CD4-positive, alpha-beta memory T cell (primary cell): ENCODE measurements around the gene SIRT1. TPM values are rescaled to one million over a fixed set of nuclear protein-coding genes. Genes with fewer than 3 reads are reported as not detected.

Experiments
- CTCF ChIA-PET: fragments of 350-600 bp; sonication (Branson Sonifier 250); formaldehyde crosslinking; loops from one replicate; lab custom pipeline; 2021; ENCODE audit warnings: inconsistent platforms; ENCODE audit not compliant: partially characterized antibody; lab: Charles Lee
- POLR2A ChIA-PET: fragments of 350-600 bp; sonication (Branson Sonifier 250); formaldehyde crosslinking; loops from one replicate; lab custom pipeline; 2021; ENCODE audit not compliant: partially characterized antibody; lab: Charles Lee
- DNase-seq, 5 donors: peaks; one replicate each; pipeline versions ENCODE4 v3.0.0 to v3.0.0-alpha.2; 2020 to 2022; ENCODE audit warnings: mixed read lengths in 1 of 5
- H3K27ac ChIP-seq: one replicate; pipeline ENCODE4 v1.7.0; 2013; ENCODE audit warnings: low read depth, low read length
- H3K27me3 ChIP-seq: 2 replicates; pipeline ENCODE4 v1.7.0; 2013; ENCODE audit warnings: mild to moderate bottlenecking, low read length, moderate library complexity; ENCODE audit not compliant: insufficient read depth
- H3K36me3 ChIP-seq: 2 replicates; pipeline ENCODE4 v1.7.0; 2013; ENCODE audit warnings: mild to moderate bottlenecking, low read length, moderate library complexity; ENCODE audit not compliant: insufficient read depth
- H3K4me1 ChIP-seq: 2 replicates; pipeline ENCODE4 v1.7.0; 2013; ENCODE audit warnings: mild to moderate bottlenecking, low read length, moderate library complexity; ENCODE audit not compliant: insufficient read depth
- H3K4me3 ChIP-seq, 2 donors: one replicate each; pipeline ENCODE4 v1.7.0; 2013; ENCODE audit warnings: low read length in 2 of 2, mild to moderate bottlenecking in 1 of 2
- H3K9me3 ChIP-seq, 2 donors: one replicate each; pipeline ENCODE4 v1.7.0; 2013; ENCODE audit warnings: low read length in 2 of 2, control low read depth in 1 of 2; ENCODE audit not compliant: control insufficient read depth in 1 of 2
- H3K27ac Mint-ChIP-seq, 7 donors: one replicate each; pipeline ENCODE4 v1.8.0; 2020 to 2021; ENCODE audit warnings: mixed read lengths in 7 of 7, mild to moderate bottlenecking in 6 of 7, inconsistent platforms in 3 of 7, moderate library complexity in 3 of 7
- H3K27me3 Mint-ChIP-seq, 2 donors: one replicate each; pipeline ENCODE4 v1.8.0; 2020 to 2021; ENCODE audit warnings: mixed read lengths in 2 of 2
- H3K36me3 Mint-ChIP-seq, 2 donors: one replicate each; pipeline ENCODE4 v1.8.0; 2020 to 2021; ENCODE audit warnings: mixed read lengths in 2 of 2, inconsistent platforms in 1 of 2, mild to moderate bottlenecking in 1 of 2
- H3K4me1 Mint-ChIP-seq, 4 donors: one replicate each; pipeline ENCODE4 v1.8.0; 2020 to 2021; ENCODE audit warnings: mixed read lengths in 4 of 4, mild to moderate bottlenecking in 1 of 4
- H3K4me3 Mint-ChIP-seq, 8 donors: one replicate each; pipeline ENCODE4 v1.8.0; 2020 to 2021; ENCODE audit warnings: mixed read lengths in 8 of 8, mild to moderate bottlenecking in 7 of 8, moderate library complexity in 6 of 8, inconsistent platforms in 3 of 8
- H3K9me3 Mint-ChIP-seq, 8 donors: one replicate each; pipeline ENCODE4 v1.8.0; 2020 to 2021; ENCODE audit warnings: mixed read lengths in 8 of 8, mild to moderate bottlenecking in 5 of 8, inconsistent platforms in 3 of 8, moderate library complexity in 1 of 8
- intact Hi-C: fragments of 100-400 bp; cut with micrococcal nuclease; formaldehyde crosslinking; loops from one replicate; pipeline ENCODE4 v1.15.1; 2023
- polyA plus RNA-seq, 2 donors: library from polyadenylated mRNA; unstranded; fragments of 300-500 nt; fragmentation: Illumina TruSeq; gene quantifications; one replicate each; pipeline ENCODE4 v1.2.3, GENCODE V29; 2021
- total RNA-seq, 2 experiments: library from RNA; stranded (reverse); gene quantifications; one replicate each; pipeline ENCODE4 v1.2.3, GENCODE V29; 2021

The SIRT1 gene
- total and polyA plus RNA-seq, 4 experiments from 2014 or later: 6.7 to 58.8 (median 39.7) TPM

DNA sequence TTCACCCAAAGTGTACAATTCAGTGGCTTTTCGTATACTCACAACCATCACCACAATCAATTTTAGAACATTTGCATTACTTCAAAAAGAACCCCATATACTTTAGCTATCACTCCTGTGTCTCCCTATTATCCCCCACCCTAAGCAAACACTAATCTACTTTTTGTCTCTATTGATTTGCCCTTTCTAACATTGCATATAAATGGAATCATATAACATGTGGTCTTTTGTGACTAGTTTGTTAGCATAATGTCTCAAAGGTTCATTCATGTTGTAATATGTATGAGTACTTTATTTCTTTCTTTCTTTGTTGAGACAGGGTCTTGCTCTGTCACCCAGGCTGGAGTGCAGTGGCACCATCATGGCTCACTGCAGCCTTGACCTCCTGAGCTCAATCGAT lies 25.5 kb upstream of the SIRT1 start:
- no peaks in the 10 kb centered on the region for H3K27me3 ChIP-seq
- no peaks in the 10 kb centered on the region for H3K9me3 Mint-ChIP-seq
- POLR2A ChIA-PET: no interaction called here
- H3K27ac ChIP-seq: no peak overlapping the region
- H3K4me3 Mint-ChIP-seq: no peak overlapping the region
- H3K4me1 ChIP-seq: no peaks in the 10 kb centered on the region
- no peak for DNase-seq
- intact Hi-C loops: no loop called here
- H3K9me3 ChIP-seq: no peaks in the 10 kb centered on the region
- CTCF ChIA-PET: interaction anchor here (0.6 to 6.5 kb wide), 5 partner anchors 9 to 444 kb away, joined by 3 to 190 read pairs (median 3); no protein-coding TSS in a partner anchor
- no peaks in the 10 kb centered on the region for H3K27me3 Mint-ChIP-seq
- H3K4me1 Mint-ChIP-seq: peaks cover 2 to 9% (median 5%) of the 10 kb centered on the region in 4 donors
- no peak overlapping the region for H3K4me3 ChIP-seq
- no peaks in the 10 kb centered on the region for H3K36me3 ChIP-seq
- no peaks in the 10 kb centered on the region for H3K36me3 Mint-ChIP-seq
- no peak overlapping the region for H3K27ac Mint-ChIP-seq

DNA sequence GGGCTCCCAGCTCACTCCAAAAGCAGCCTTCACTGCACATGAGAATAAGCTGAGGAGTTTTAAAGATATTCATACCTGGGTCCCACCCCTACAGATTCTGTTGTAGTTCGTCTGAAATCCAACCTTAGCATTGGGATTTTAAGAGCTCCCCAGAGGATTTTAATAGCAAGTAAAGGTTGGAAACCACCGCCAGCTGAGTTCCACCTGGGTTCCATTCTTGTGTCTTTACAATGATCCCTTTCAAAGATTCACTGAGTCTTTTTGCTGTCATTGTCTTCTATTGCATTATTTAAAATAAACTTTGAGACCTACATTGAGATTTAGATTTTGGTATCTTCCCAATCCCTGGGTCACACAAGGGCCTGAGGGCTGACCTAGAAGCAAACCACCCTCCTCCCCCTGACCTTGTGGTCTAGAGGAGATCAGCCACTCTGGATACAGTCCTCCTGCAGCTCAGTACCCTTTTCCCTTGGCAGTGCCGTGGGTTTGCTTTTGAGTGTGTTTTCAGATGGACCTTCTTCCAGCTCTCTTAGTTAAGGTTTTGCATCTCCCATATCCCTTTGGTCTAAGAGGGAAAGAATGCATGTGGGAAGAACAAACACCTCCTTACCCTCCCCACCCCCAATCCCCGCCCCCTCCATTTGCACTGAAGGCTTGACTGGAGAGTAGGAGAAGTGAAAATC lies 22.6 kb upstream of the SIRT1 start:
- CTCF ChIA-PET: interaction anchor here (5.6 kb wide), 1 partner anchor 295 kb away, joined by 36 read pairs; no protein-coding TSS in a partner anchor
- Histone ChIP-seq H3K27ac (no peak overlapping the region), H3K4me3 (no peak overlapping the region), H3K9me3 (no peaks in the 10 kb centered on the region), H3K36me3 (no peaks in the 10 kb centered on the region), H3K4me1 (no peaks in the 10 kb centered on the region), H3K27me3 (no peaks in the 10 kb centered on the region)
- intact Hi-C loops: no loop called here
- Mint-ChIP-seq H3K27ac (no peak overlapping the region), H3K4me3 (no peak overlapping the region), H3K4me1 (no peaks in the 10 kb centered on the region), H3K36me3 (no peaks in the 10 kb centered on the region), H3K9me3 (no peaks in the 10 kb centered on the region), H3K27me3 (no peaks in the 10 kb centered on the region)
- no peak for DNase-seq
- POLR2A ChIA-PET: no interaction called here

DNA sequence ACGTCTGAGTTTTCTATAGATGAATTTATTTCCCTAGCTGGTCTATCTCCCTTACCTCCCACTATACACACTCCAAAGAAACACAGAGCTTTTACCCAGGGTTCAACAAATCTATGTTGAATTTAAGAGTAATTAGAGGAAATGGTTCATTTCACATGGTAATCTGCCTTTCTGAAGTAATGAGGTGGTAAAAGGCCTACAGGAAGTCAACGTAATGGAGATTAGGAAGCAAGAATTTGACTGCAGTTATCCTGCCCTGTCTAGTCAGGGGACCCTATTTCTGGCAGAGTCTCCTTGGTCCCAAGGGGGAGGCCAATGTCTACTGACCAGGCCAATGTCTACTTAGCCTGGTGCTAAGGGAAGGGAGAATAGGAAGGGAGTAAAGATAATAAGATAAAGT lies 21.4 kb upstream of the SIRT1 start:
- DNase-seq: no peak
- ChIA-PET CTCF (interaction anchor here (1.3 to 5.6 kb wide), 2 partner anchors 8 to 294 kb away, joined by 3 to 36 read pairs; no protein-coding TSS in a partner anchor), POLR2A (no interaction called here)
- Mint-ChIP-seq H3K36me3 (no peaks in the 10 kb centered on the region), H3K27ac (no peak overlapping the region), H3K4me3 (no peak overlapping the region), H3K27me3 (no peaks in the 10 kb centered on the region), H3K9me3 (no peaks in the 10 kb centered on the region), H3K4me1 (no peaks in the 10 kb centered on the region)
- Histone ChIP-seq H3K27ac (no peak overlapping the region), H3K27me3 (no peaks in the 10 kb centered on the region), H3K4me3 (no peak overlapping the region), H3K36me3 (no peaks in the 10 kb centered on the region), H3K4me1 (no peaks in the 10 kb centered on the region), H3K9me3 (no peaks in the 10 kb centered on the region)
- intact Hi-C loops: no loop called here

DNA sequence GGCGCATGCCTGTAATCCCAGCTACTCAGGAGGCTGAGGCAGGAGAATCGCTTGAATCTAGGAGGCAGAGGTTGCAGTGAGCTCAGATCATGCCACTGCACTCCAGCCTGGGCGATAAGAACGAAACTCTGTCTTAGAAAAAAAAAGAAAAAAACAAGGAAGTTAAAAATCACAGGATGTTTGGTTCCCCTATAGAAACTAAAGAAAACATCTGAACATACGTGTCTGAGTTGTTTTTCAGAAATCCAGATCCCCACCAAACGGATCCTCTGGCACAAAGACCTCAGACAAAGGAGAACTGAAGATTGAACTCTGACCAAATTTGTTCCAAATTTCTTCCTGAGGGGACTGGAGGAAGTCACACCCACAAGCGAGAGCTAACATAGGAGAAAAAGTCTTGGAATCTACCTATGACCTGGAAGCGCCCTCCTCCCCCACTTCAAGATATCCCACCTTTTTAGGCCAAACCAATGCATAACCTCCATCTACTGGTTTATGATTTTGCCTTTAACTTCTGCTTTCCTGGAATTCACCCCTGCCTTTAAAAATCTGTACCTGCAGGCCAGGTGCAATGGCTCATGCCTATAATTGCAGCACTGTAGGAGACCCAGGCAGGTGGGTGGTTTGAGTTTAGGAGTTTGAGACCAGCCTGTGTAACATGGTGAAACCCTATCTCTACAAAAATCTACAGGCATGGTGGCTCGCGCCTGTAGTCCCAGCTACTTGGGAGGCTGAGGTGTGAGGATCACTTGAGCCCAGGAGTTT lies 19.7 kb upstream of the SIRT1 start:
- Mint-ChIP-seq H3K27me3 (no peaks in the 10 kb centered on the region), H3K9me3 (no peaks in the 10 kb centered on the region), H3K4me1 (no peaks in the 10 kb centered on the region), H3K36me3 (no peaks in the 10 kb centered on the region), H3K27ac (no peak overlapping the region), H3K4me3 (no peak overlapping the region)
- POLR2A ChIA-PET: no interaction called here
- CTCF ChIA-PET: interaction anchor here (0.7 to 5.6 kb wide), 2 partner anchors 8 to 292 kb away, joined by 3 to 36 read pairs; no protein-coding TSS in a partner anchor
- intact Hi-C loops: no loop called here
- H3K36me3 ChIP-seq: no peaks in the 10 kb centered on the region
- no peaks in the 10 kb centered on the region for H3K9me3 ChIP-seq
- no peaks in the 10 kb centered on the region for H3K4me1 ChIP-seq
- H3K27ac ChIP-seq: no peak overlapping the region
- H3K27me3 ChIP-seq: no peaks in the 10 kb centered on the region
- no peak overlapping the region for H3K4me3 ChIP-seq
- DNase-seq: no peak

DNA sequence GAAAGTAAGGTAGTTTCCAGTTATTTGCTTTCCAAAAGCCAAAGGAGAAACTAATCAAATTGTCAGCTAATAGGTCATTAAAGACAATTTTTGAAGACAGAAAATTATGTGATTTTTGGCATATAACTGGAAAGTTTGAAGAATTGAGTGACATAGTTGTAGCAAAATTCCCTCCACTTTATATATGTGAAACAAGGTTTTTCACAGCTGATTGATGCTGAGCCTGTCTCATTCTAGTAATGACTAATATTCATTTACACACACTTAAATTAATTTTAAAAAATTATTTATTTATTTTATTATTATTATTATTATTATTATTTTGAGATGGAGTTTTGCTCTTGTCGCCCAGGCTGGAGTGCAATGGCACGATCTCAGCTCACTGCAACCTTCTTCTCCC lies 16.3 kb upstream of the SIRT1 start:
- no peaks in the 10 kb centered on the region for H3K4me1 Mint-ChIP-seq
- no peaks in the 10 kb centered on the region for H3K36me3 ChIP-seq
- no peaks in the 10 kb centered on the region for H3K27me3 Mint-ChIP-seq
- POLR2A ChIA-PET: interaction anchor here (0.6 kb wide), 1 partner anchor 201 kb away, joined by 3 read pairs; no protein-coding TSS in a partner anchor
- no peak overlapping the region for H3K4me3 Mint-ChIP-seq
- H3K27ac Mint-ChIP-seq: no peak overlapping the region
- no peaks in the 10 kb centered on the region for H3K9me3 Mint-ChIP-seq
- DNase-seq: no peak
- H3K27me3 ChIP-seq: no peaks in the 10 kb centered on the region
- H3K36me3 Mint-ChIP-seq: no peaks in the 10 kb centered on the region
- H3K4me3 ChIP-seq: no peak overlapping the region
- H3K4me1 ChIP-seq: no peaks in the 10 kb centered on the region
- no peak overlapping the region for H3K27ac ChIP-seq
- intact Hi-C loops: no loop called here
- CTCF ChIA-PET: interaction anchor here (0.6 to 2.3 kb wide), 5 partner anchors 9 to 289 kb away, joined by 3 to 9 read pairs (median 3); no protein-coding TSS in a partner anchor
- H3K9me3 ChIP-seq: no peaks in the 10 kb centered on the region

DNA sequence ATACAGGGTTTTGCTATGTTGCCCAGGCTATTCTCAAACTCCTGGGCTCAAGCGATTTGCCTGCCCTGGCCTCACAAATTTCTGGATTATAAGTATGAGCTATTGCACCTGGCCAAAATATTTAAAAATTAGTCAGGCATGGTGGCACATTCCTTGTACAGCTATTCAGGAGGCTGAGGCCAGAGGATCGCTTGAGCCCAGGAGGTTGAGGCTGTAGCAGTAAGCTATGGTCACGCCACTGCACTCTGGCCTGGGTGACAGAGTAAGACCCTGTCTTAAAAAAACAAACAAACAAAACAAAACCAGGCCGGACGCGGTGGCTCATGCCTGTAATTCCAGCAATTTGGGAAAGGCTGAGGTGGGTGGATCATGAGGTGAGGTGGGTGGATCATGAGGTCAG lies 14.5 kb upstream of the SIRT1 start:
- ChIA-PET CTCF (interaction anchor here (1.2 kb wide), 1 partner anchor 14 kb away, joined by 3 read pairs; the partner anchor contains the start of gene SIRT1), POLR2A (no interaction called here)
- Mint-ChIP-seq H3K27ac (no peak overlapping the region), H3K4me3 (no peak overlapping the region), H3K4me1 (no peaks in the 10 kb centered on the region), H3K36me3 (no peaks in the 10 kb centered on the region), H3K27me3 (no peaks in the 10 kb centered on the region), H3K9me3 (no peaks in the 10 kb centered on the region)
- H3K9me3 ChIP-seq: no peaks in the 10 kb centered on the region
- H3K36me3 ChIP-seq: no peaks in the 10 kb centered on the region
- H3K27ac ChIP-seq: no peak overlapping the region
- intact Hi-C loops: no loop called here
- no peaks in the 10 kb centered on the region for H3K4me1 ChIP-seq
- no peaks in the 10 kb centered on the region for H3K27me3 ChIP-seq
- no peak overlapping the region for H3K4me3 ChIP-seq
- no peak for DNase-seq
